KMS-11 (cell line): Measurements from ENCODE around the gene FNDC8.
A peak's percentile ranks its signal among the peaks of the same experiment; 100 is the strongest.

Experiments used
- H2AFZ ChIP-seq: fragments of 200-600 bp; sonication (generic); 2 replicates; pipeline ENCODE4 v1.6.1; 2016; ENCODE audit warnings: antibody characterized with exemption, mixed run types, low read depth
- H3K27ac ChIP-seq: fragments of 200-600 bp; sonication (generic); 2 replicates; pipeline ENCODE4 v1.6.1; 2016; ENCODE audit warnings: mild to moderate bottlenecking, mixed run types
- H3K27me3 ChIP-seq: fragments of 200-600 bp; sonication (generic); 2 replicates; pipeline ENCODE4 v1.6.1; 2017; ENCODE audit warnings: mild to moderate bottlenecking, low read depth, mixed run types, moderate library complexity; ENCODE audit not compliant: insufficient read depth
- H3K36me3 ChIP-seq: fragments of 200-600 bp; sonication (generic); 2 replicates; pipeline ENCODE4 v1.6.1; 2017; ENCODE audit warnings: mild to moderate bottlenecking, mixed run types; ENCODE audit not compliant: insufficient read depth
- H3K4me1 ChIP-seq: fragments of 200-600 bp; sonication (generic); 2 replicates; pipeline ENCODE4 v1.6.1; 2016; ENCODE audit warnings: mild to moderate bottlenecking, low read depth, mixed run types; ENCODE audit not compliant: poor library complexity, severe bottlenecking
- H3K4me2 ChIP-seq: fragments of 200-600 bp; sonication (generic); 2 replicates; pipeline ENCODE4 v1.7.0; 2016; ENCODE audit warnings: mild to moderate bottlenecking, mixed run types
- H3K4me3 ChIP-seq: fragments of 200-600 bp; sonication (generic); IDR thresholded peaks from 2 replicates; pipeline ENCODE4 v1.6.1; 2017; ENCODE audit warnings: low read depth, low read length, mixed read lengths; ENCODE audit not compliant: insufficient read depth
- H3K79me2 ChIP-seq: fragments of 200-600 bp; sonication (generic); 2 replicates; pipeline ENCODE4 v1.6.1; 2016; ENCODE audit warnings: low read depth, mixed run types; ENCODE audit not compliant: insufficient read depth
- H3K9ac ChIP-seq: fragments of 200-600 bp; sonication (generic); 2 replicates; pipeline ENCODE4 v1.6.1; 2016; ENCODE audit warnings: mild to moderate bottlenecking, mixed run types
- H4K20me1 ChIP-seq: fragments of 200-600 bp; sonication (generic); 2 replicates; pipeline ENCODE4 v1.6.1; 2016; ENCODE audit warnings: mild to moderate bottlenecking, mixed run types; ENCODE audit not compliant: insufficient read depth
- TF ChIP-seq, protein P1 (sequence below): fragments of 200-600 bp; sonication (generic); conservative IDR thresholded peaks from 2 replicates; pipeline ENCODE4 v1.6.1; 2017; ENCODE audit warnings: low read depth, mild to moderate bottlenecking, antibody characterized with exemption, low read length, moderate library complexity, mixed read lengths

FNDC8 gene

DNA sequence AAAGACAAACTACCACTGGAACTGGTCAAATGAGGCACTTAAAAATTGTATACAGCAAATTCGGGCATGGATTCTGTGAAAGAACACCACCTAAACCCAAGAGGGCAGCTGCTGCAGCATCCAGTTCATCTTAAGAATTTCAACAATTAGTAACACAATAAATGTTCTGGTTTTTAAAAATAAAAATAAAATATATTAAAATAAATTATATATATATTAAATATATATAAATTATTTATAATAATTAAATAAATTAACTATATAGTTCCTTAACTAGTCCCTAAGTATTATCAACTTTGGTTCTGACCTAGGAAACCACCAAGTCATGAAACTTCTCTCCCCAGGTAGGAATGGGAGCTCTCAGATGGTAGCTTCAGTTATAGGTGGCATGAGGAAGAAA, 44.5 kb upstream of the FNDC8 start:
- H3K79me2 ChIP-seq, result peaks cover 27% of the 10 kb centered on the region; the same call in 1 of the 2 replicates
- no peak overlapping the region for H3K4me2 ChIP-seq
- peaks cover 15% of the 10 kb centered on the region for H4K20me1 ChIP-seq
- H3K4me1 ChIP-seq, result peaks cover 95% of the 10 kb centered on the region
- H2AFZ ChIP-seq, result no peak overlapping the region
- no peak overlapping the region for H3K27ac ChIP-seq
- H3K9ac ChIP-seq, result no peak overlapping the region
- no peak overlapping the region for H3K4me3 ChIP-seq
- H3K36me3 ChIP-seq, result no peaks in the 10 kb centered on the region
- TF ChIP-seq, protein P1, sequence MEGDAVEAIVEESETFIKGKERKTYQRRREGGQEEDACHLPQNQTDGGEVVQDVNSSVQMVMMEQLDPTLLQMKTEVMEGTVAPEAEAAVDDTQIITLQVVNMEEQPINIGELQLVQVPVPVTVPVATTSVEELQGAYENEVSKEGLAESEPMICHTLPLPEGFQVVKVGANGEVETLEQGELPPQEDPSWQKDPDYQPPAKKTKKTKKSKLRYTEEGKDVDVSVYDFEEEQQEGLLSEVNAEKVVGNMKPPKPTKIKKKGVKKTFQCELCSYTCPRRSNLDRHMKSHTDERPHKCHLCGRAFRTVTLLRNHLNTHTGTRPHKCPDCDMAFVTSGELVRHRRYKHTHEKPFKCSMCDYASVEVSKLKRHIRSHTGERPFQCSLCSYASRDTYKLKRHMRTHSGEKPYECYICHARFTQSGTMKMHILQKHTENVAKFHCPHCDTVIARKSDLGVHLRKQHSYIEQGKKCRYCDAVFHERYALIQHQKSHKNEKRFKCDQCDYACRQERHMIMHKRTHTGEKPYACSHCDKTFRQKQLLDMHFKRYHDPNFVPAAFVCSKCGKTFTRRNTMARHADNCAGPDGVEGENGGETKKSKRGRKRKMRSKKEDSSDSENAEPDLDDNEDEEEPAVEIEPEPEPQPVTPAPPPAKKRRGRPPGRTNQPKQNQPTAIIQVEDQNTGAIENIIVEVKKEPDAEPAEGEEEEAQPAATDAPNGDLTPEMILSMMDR, result no peak
- no peaks in the 10 kb centered on the region; the same call in 1 of the 2 replicates for H3K27me3 ChIP-seq

DNA sequence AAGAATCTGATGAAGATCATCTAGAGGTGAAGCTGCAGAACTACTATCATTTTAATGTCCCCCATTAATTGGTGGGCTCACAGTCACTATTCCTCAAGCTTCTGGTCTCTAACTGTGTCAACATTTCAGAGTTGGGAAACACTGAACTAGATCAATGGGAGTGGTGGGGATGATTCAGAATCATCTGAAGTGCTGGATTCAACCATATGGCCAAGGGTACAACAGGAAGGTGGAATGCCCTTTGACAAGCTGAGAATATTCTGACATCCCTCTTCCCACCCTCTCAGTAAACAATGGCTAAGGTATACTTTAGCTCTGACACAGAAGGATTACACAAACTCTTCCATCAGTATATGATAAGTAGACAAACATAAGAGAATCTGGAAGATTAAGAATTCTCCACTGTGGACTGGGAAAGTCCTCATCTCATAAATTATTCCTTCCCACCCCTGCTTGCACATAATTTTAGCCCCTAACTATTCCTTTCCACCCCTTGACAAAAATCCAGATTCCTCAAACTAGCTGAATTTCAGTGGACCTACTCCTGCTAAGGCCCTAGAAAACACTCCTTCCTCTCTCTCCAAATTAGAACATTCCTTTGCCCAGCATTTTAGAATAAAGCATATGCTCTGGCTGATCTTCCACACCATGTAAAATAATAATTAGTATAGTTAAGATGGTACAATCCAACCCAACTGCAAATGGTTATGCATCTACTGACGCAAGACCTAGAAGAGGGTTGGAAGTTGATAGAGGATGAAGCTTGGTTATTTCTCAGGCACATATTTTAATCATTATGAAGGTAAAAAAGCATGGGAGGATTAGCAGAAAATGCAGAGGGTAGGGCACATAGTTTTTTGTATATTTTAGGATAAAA, 41.6 kb upstream of the FNDC8 start:
- Histone ChIP-seq H3K4me3 (no peak overlapping the region), H2AFZ (0 out of 2 replicates have a peak overlapping the region, but pooled peaks have one; percentile 9), H3K4me1 (peaks cover 88% of the 10 kb centered on the region), H3K27ac (peak overlapping the region; percentile 86), H3K27me3 (no peaks in the 10 kb centered on the region; the same call in 1 of the 2 replicates), H4K20me1 (no peaks in the 10 kb centered on the region), H3K79me2 (peaks cover 48% of the 10 kb centered on the region; the same call in 1 of the 2 replicates), H3K4me2 (peak overlapping the region; percentile 74), H3K36me3 (no peaks in the 10 kb centered on the region), H3K9ac (peak overlapping the region; percentile 45; the same call in 1 of the 2 replicates)
- TF ChIP-seq, protein P1, result no peak

DNA sequence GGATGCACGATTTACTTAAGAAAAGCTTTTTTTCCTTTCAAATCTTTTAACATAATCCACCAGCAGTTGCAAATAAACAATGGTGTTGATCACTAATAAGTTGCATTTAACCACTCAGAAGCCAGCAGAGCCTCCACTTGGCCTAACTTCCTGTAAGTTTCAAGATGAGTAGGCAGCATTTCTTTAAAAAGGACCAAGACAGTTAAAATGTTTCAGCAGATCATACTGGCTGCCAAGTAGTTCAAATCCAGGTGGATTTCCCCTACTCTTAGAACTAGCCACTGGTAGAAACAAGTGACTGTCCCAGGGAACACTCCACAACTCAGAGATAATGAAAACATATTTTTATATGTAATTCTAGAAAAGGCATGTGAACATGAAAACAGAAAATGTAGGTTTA, 40.9 kb upstream of the FNDC8 start:
- Histone ChIP-seq H2AFZ (peak overlapping the region; percentile 9; the same call in 1 of the 2 replicates), H4K20me1 (no peaks in the 10 kb centered on the region), H3K4me3 (no peak overlapping the region), H3K27me3 (no peaks in the 10 kb centered on the region; the same call in 1 of the 2 replicates), H3K9ac (peak overlapping the region; percentile 45; the same call in 1 of the 2 replicates), H3K27ac (peak overlapping the region; percentile 86), H3K36me3 (no peaks in the 10 kb centered on the region), H3K4me2 (peak overlapping the region; percentile 74), H3K79me2 (peaks cover 54% of the 10 kb centered on the region; the same call in 1 of the 2 replicates), H3K4me1 (peaks cover 87% of the 10 kb centered on the region)
- TF ChIP-seq, protein P1, result no peak

DNA sequence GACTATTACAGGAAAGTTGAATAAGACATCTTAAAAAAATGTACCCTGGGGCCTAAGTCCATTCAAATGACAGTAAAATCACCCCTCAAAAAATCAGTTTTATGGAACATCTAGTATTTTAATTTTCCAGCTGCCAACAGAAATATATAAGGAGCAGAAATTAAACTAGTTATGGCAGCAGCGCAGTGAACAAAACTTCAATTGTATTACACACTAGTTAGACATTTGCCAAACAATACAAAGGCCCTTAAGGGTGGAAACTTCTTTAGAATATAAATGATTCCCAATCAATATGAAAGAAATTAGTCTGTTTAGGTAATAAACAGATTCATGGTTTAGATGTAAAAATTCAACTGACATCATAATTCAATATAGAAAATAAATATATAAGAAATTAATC, 39.8 kb upstream of the FNDC8 start:
- H3K4me1 ChIP-seq, result peaks cover 89% of the 10 kb centered on the region
- no peaks in the 10 kb centered on the region for H4K20me1 ChIP-seq
- H3K79me2 ChIP-seq, result peaks cover 65% of the 10 kb centered on the region; the same call in 1 of the 2 replicates
- H3K27me3 ChIP-seq, result no peaks in the 10 kb centered on the region
- no peaks in the 10 kb centered on the region for H3K36me3 ChIP-seq
- no peak overlapping the region for H2AFZ ChIP-seq
- H3K27ac ChIP-seq, result peak overlapping the region; percentile 86
- TF ChIP-seq, protein P1, result no peak
- H3K4me3 ChIP-seq, result no peak overlapping the region
- peak overlapping the region; percentile 74 for H3K4me2 ChIP-seq
- H3K9ac ChIP-seq, result peak overlapping the region; percentile 45; the same call in 1 of the 2 replicates
